Epithelial cell of proximal tubule (primary cell): ENCODE data around the gene RALGPS1. TPM values are rescaled to one million over a fixed set of nuclear protein-coding genes. Genes with fewer than 3 reads are reported as not detected.

Experiments used
- DNase-seq: peaks from one replicate; pipeline ENCODE4 v3.0.0-alpha.2; 2011; ENCODE audit warnings: low read depth
- H3K4me3 ChIP-seq: 2 replicates; pipeline ENCODE4 v1.5.1; 2011; ENCODE audit warnings: low read depth, mild to moderate bottlenecking, low read length
- CTCF ChIP-seq: conservative IDR thresholded peaks from 2 replicates; pipeline ENCODE4 v1.5.1; 2012; ENCODE audit warnings: low read depth, mild to moderate bottlenecking, low read length
- total RNA-seq: library from RNA; depleted of rRNA; stranded (reverse); fragments of >200 nt; gene quantifications from 2 replicates; pipeline ENCODE4 v1.2.3, GENCODE V29; 2015

RALGPS1 gene
- total RNA-seq, 1 donor from 2014 or later = 4.0 TPM

GRCh38 chr9:126906091-126906490, 8.5 kb upstream of the RALGPS1 start:
- no peak overlapping the region for H3K4me3 ChIP-seq
- no peak for TF ChIP-seq CTCF

DNA sequence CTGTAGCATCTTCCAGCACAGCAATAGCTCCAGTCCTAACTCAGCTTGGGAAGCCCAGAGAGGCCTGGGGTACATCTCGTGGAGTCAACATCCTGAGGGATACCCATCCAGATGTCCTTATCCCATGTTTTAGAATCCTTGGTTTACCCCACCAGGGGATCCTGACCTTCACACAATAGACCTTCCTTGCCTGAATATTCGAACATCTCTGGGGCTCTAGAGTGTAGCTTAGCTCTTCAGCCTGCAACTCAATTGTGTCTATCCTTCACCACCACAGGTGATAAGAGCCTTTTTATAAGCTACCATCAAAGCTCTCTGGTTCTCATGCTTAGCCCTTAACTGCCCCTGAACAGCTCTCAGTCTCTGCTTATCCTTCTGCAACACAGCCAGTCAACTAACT, 7.5 kb upstream of the RALGPS1 start:
- no peak for TF ChIP-seq CTCF
- DNase-seq = no peak

More at GRCh38 chr9:126906091-126906490, 8.5 kb upstream of the RALGPS1 start:
- DNase-seq = no peak

GRCh38 chr9:126915281-126915816, 767 bp downstream of the RALGPS1 start:
- DNase-seq = no peak
- no peak for TF ChIP-seq CTCF
- H3K4me3 ChIP-seq = peak overlapping the region; percentile 46

More for the DNA sequence above, 7.5 kb upstream of the RALGPS1 start:
- H3K4me3 ChIP-seq = no peak overlapping the region

DNA sequence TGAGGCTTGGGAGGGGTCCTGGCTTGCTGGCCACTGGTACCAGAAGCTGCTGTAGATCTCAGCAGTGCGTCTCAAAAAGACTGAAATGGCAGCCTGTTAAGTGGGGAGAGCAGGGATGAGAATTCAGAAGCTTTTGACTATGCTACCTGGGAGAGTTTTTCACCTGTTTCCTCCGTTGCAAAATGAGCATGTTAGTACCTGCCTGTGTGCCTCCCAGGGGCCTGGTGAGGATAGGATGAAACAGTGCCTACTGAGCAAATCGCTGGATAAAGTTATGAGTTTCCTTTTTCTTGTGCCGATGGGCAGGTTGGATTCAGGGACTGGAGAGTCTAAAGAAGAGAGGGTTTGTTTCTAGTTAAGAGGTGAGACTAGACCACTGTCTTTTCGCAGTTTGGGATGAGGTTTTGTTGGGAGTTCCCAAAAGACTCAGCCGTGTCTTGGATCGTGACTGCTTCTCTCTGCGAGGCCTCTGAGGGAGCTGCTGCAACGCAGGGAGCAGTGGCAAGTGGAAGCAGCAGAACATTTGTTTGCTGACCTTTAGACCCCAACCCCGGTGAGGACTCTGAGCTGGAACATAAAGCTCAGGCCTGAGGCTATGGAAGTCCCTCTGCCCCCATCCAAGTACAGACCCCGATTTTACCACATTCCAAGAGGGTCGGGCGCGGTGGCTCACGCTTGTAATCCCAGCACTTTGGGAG, 1.4 kb downstream of the RALGPS1 start:
- no peak for DNase-seq
- peak overlapping the region; percentile 46 for H3K4me3 ChIP-seq
- no peak for TF ChIP-seq CTCF

DNA sequence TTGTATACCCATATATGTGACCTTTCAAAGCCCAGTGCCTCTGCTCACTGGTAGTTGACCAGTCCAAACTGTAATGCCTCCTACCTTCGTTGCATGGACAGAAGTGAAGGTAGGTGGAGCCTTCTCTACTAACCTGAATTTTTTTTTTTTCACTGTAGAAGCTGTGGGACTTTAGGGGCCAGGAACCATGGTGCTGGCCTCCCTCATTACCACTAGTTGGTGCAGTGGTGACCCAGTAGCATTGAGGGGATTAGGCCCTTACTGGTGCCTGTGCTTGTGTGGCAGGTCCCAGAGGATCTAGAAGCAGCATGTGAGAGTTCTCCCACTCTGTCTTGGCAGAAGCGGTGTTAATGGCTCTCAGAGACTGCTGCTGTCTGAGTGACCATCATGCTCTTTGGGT, 2.3 kb downstream of the RALGPS1 start:
- no peak for DNase-seq
- no peak overlapping the region for H3K4me3 ChIP-seq
- peak; percentile 6 for TF ChIP-seq CTCF

- TF ChIP-seq CTCF = no peak
- H3K4me3 ChIP-seq = no peak overlapping the region
- no peak for DNase-seq
Observed at GRCh38 chr9:126919193-126919592, 4.6 kb downstream of the RALGPS1 start.

DNA sequence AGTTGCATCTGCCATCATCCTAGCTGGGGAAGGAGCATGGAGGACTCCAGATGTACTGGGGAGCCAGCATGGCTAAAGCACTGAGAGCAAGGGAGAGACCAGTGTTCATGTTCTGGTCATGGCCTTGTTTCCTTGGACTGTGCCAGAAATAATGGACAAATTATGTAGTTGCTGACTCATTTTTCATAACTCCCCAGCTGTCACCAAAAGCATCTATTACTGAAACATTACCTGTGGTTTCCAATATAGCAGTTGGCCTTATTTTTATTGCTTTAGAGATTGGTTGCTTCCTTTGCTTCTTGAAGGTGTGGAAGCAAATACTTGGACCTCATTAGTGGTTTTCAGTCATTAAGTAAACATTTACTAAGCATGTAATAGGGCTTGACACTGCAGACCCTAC, 11.3 kb downstream of the RALGPS1 start:
- TF ChIP-seq CTCF = no peak
- DNase-seq = no peak
- no peak overlapping the region for H3K4me3 ChIP-seq
